Rectal smooth muscle tissue (tissue), 1 donor: ENCODE data around the gene CRIM1.
A peak's percentile ranks its signal among the peaks of the same experiment; 100 is the strongest.

Experiments used
- H3K27ac ChIP-seq: one replicate; pipeline ENCODE4 v1.7.0; 2013; ENCODE audit warnings: low read depth, low read length, inconsistent platforms
- H3K27me3 ChIP-seq: one replicate; pipeline ENCODE4 v1.7.0; 2013; ENCODE audit warnings: low read length; ENCODE audit not compliant: control insufficient read depth, insufficient read depth
- H3K36me3 ChIP-seq: one replicate; pipeline ENCODE4 v1.7.0; 2013; ENCODE audit warnings: low read length; ENCODE audit not compliant: control insufficient read depth, insufficient read depth
- H3K4me1 ChIP-seq: one replicate; pipeline ENCODE4 v1.7.0; 2013; ENCODE audit warnings: low read length; ENCODE audit not compliant: control insufficient read depth, insufficient read depth
- H3K4me3 ChIP-seq: one replicate; pipeline ENCODE4 v1.7.0; 2013; ENCODE audit warnings: low read length
- H3K9ac ChIP-seq: one replicate; pipeline ENCODE4 v1.7.0; 2013; ENCODE audit warnings: low read length

CRIM1 gene

DNA sequence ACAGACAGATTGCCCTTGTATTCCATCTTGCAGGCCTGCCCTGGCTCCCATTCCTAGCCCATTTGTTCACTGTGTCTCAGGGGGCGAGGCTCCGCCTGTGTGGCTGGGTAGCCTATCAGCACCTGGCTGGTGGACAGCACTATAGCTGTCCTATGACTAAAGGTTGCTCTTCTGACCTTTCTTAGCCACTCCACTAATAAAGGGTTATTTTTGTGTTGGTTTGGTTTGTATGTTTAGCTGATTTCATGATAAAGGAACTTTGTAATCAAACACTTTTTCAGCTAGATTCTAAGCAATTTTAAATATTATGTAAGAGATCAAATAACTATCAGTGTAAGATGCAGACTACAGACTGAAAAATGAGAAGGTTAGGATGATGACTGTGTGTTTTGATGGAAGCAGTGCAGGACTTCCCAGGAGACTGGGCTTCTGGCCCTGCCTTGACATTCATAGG lies 72.2 kb downstream of the CRIM1 start:
- no peak overlapping the region for H3K4me3 ChIP-seq
- H3K27ac ChIP-seq = no peak overlapping the region
- peaks cover 7% of the 10 kb centered on the region for H3K4me1 ChIP-seq
- no peak overlapping the region for H3K9ac ChIP-seq
- no peaks in the 10 kb centered on the region for H3K27me3 ChIP-seq
- no peaks in the 10 kb centered on the region for H3K36me3 ChIP-seq

- Histone ChIP-seq H3K27ac (no peak overlapping the region), H3K27me3 (no peaks in the 10 kb centered on the region), H3K36me3 (no peaks in the 10 kb centered on the region), H3K4me3 (no peak overlapping the region), H3K9ac (no peak overlapping the region), H3K4me1 (peaks cover 19% of the 10 kb centered on the region)
These were observed 75.0 kb downstream of the CRIM1 start for GRCh38 chr2:36430549-36430948.

- Histone ChIP-seq H3K9ac (no peak overlapping the region), H3K4me3 (no peak overlapping the region), H3K27ac (peak overlapping the region; percentile 34), H3K27me3 (no peaks in the 10 kb centered on the region), H3K4me1 (peaks cover 19% of the 10 kb centered on the region), H3K36me3 (no peaks in the 10 kb centered on the region)
These were observed 76.9 kb downstream of the CRIM1 start for GRCh38 chr2:36432479-36432878.

DNA sequence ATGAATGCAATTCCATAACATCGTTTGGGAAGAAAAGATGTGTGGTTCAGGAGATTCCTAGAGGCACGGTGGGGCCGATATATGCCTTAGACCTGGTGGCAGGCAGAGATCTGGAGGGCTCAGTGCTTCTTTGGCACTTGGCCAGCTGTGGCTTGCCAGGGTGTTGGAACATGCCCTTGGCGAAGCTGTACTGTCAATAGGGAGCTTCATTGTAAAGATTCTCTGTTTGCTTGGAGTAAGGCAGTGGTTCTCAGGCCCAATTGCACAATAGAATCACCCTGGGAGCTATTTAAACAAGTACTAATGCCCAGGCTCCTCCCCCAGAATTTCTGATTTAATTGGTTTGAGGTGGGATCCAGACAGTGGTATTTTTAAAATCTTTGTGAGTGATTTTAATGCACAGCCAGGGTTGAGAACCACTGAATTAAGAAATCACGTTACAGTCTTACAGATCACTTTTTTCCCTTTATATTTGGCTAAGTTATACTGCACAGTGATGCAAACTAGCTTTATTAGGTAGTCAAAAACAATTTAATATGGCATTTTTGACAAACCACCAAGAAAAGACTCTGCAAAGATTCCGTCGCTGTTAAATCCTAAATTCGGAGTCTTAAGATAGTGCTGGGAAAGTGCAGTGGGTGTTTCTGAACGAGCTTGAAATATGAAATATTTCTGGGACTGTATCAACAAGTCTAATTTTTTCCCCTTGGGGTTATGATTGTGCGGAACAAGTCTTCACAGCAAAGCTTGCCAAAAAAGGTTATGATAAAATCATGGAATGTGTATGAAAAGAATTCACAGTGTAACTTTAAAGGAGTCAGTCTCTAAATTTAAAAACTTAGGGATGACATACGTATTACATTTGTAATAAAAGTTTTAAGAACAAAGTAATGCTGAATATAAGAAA lies 78.0 kb downstream of the CRIM1 start:
- Histone ChIP-seq H3K4me1 (peaks cover 19% of the 10 kb centered on the region), H3K9ac (no peak overlapping the region), H3K27me3 (no peaks in the 10 kb centered on the region), H3K4me3 (no peak overlapping the region), H3K36me3 (no peaks in the 10 kb centered on the region), H3K27ac (peak overlapping the region; percentile 73)

DNA sequence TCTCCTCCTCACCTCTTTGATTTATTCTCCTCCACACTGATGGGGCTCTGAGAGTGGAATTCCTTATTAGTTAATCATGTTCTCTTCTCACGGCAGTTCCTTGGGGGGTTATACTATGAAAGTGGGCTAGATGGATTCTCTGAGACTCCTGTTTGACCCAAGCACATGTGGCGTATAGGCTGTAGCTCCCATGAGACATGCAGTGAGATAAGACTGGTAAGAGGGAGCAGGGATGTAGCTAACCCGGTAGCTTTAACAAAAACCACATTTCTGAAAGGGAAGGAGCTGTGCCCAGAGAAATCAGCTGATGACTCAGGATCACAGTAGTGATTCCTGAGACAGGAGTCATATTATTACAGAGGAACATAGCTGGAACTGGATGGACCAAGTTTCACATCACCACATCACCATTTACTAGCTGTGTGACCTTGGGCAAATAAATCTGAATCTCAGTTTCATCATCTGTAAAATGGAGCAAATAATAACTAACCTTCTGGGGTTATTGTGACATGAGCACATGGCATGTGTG lies 82.9 kb downstream of the CRIM1 start:
- Histone ChIP-seq H3K4me1 (peaks cover 17% of the 10 kb centered on the region), H3K27me3 (no peaks in the 10 kb centered on the region), H3K9ac (no peak overlapping the region), H3K27ac (peak overlapping the region; percentile 41), H3K36me3 (no peaks in the 10 kb centered on the region), H3K4me3 (no peak overlapping the region)

- Histone ChIP-seq H3K4me1 (peaks cover 14% of the 10 kb centered on the region), H3K27ac (no peak overlapping the region), H3K36me3 (no peaks in the 10 kb centered on the region), H3K9ac (no peak overlapping the region), H3K27me3 (no peaks in the 10 kb centered on the region), H3K4me3 (no peak overlapping the region)
These were observed 83.5 kb downstream of the CRIM1 start for GRCh38 chr2:36439084-36439483.

GRCh38 chr2:36441065-36441625 lies 85.6 kb downstream of the CRIM1 start:
- no peaks in the 10 kb centered on the region for H3K36me3 ChIP-seq
- no peaks in the 10 kb centered on the region for H3K27me3 ChIP-seq
- H3K27ac ChIP-seq = peak overlapping the region; percentile 58
- no peak overlapping the region for H3K9ac ChIP-seq
- H3K4me3 ChIP-seq = no peak overlapping the region
- H3K4me1 ChIP-seq = peaks cover 12% of the 10 kb centered on the region

DNA sequence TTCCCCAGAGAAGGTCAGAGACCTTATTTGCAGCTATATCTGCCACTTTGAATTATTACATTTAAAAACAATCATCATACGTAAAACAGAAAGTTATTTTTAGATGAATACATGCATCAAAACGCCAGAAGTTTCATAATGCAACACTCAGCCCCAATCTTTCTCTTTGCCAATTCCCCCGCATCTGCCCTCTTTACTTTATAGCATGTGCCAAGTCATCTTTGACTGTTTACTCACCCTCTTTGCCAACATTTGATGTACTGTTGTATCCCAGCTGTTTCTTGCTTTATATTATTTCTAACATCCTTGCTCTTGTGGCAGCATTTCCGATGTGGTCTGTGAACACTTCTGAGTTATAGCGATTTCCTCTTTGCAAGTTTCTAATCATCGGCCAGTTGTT lies 86.2 kb downstream of the CRIM1 start:
- Histone ChIP-seq H3K36me3 (no peaks in the 10 kb centered on the region), H3K27ac (peak overlapping the region; percentile 58), H3K4me3 (no peak overlapping the region), H3K27me3 (no peaks in the 10 kb centered on the region), H3K4me1 (peaks cover 12% of the 10 kb centered on the region), H3K9ac (no peak overlapping the region)

GRCh38 chr2:36444216-36444936 lies 88.8 kb downstream of the CRIM1 start:
- Histone ChIP-seq H3K4me1 (peaks cover 16% of the 10 kb centered on the region), H3K27me3 (no peaks in the 10 kb centered on the region), H3K9ac (no peak overlapping the region), H3K27ac (no peak overlapping the region), H3K36me3 (peaks cover 5% of the 10 kb centered on the region), H3K4me3 (no peak overlapping the region)

- Histone ChIP-seq H3K4me3 (no peak overlapping the region), H3K36me3 (peaks cover 5% of the 10 kb centered on the region), H3K9ac (no peak overlapping the region), H3K4me1 (peaks cover 24% of the 10 kb centered on the region), H3K27me3 (no peaks in the 10 kb centered on the region), H3K27ac (no peak overlapping the region)
These were observed 89.7 kb downstream of the CRIM1 start for GRCh38 chr2:36445185-36445866.

DNA sequence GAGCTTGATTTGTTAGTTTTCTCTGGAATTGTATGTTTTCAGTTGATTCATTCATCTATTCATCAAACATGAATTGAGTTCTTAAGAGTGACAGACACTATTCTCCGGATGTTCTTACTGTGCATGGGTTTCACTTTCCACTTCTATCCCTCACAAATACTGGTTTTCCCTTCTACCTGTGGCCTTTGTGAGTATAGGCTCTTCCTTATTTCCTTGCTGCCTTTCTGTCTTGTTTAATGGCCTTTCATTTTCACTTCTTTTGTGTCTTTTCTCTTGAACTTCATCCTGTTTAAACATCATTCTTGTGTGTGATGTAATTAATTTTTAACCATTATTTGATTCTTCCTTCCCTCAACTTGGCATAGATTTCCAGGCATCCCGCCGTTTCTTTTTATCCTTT lies 90.7 kb downstream of the CRIM1 start:
- Histone ChIP-seq H3K27ac (no peak overlapping the region), H3K36me3 (peaks cover 5% of the 10 kb centered on the region), H3K27me3 (no peaks in the 10 kb centered on the region), H3K4me1 (peaks cover 28% of the 10 kb centered on the region), H3K4me3 (no peak overlapping the region), H3K9ac (no peak overlapping the region)

GRCh38 chr2:36449213-36449612 lies 93.6 kb downstream of the CRIM1 start:
- Histone ChIP-seq H3K4me3 (no peak overlapping the region), H3K4me1 (peaks cover 28% of the 10 kb centered on the region), H3K27ac (peak overlapping the region; percentile 78)

More at GRCh38 chr2:36449213-36449612, 93.6 kb downstream of the CRIM1 start:
- Histone ChIP-seq H3K9ac (no peak overlapping the region), H3K27me3 (no peaks in the 10 kb centered on the region), H3K36me3 (peaks cover 5% of the 10 kb centered on the region)
